Measurements from ENCODE around the gene SLC25A19.
"Not testable (repeated sequence)": the region's sequence is repeated elsewhere in the genome, so short reads cannot be mapped to it uniquely, and the experiment has no call there.

GRCh38 chr17:75280189-75280588 is 9.0 kb downstream of the SLC25A19 start:
- TF ChIP-seq CTCF, POLR2A (IDR thresholded peaks at IDR 0.05): not testable (repeated sequence)

Data from right lobe of liver (tissue), 4 donors.